Erythroblast (primary cell): ENCODE data around the gene MCM7.

ENCODE experiments used
- DNase-seq, 2 experiments: peaks; one replicate each; lab custom pipeline; 2025; lab: John Stamatoyannopoulos, UW
- GATA1 ChIP-seq: IDR thresholded peaks from 2 replicates; pipeline ENCODE4 v1.6.1; 2011; ENCODE audit warnings: low read depth, mild to moderate bottlenecking, control low read depth, low read length, moderate library complexity
- POLR2A ChIP-seq: IDR thresholded peaks from 2 replicates; pipeline ENCODE4 v1.6.1; 2011; ENCODE audit warnings: mild to moderate bottlenecking, low read length

MCM7 gene

DNA sequence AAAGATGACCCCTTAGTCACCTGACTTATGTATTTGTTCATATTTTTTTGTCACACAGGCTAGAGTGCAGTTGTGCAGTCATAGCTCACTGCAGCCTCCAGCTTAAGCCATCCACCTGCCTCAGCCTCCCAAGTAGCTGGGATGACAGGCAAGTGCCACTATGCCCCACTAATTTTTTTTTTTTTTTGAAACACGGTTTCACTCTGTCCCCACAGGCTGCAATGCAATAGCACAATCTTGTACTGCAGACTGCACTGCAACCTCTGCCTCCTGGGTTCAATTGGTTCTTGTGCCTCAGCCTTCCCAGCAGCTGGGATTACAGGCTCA is 27.4 kb upstream of the MCM7 start:
- peak in 1 of 2 experiments; percentile 40 for DNase-seq
- no peak for TF ChIP-seq GATA1

DNA sequence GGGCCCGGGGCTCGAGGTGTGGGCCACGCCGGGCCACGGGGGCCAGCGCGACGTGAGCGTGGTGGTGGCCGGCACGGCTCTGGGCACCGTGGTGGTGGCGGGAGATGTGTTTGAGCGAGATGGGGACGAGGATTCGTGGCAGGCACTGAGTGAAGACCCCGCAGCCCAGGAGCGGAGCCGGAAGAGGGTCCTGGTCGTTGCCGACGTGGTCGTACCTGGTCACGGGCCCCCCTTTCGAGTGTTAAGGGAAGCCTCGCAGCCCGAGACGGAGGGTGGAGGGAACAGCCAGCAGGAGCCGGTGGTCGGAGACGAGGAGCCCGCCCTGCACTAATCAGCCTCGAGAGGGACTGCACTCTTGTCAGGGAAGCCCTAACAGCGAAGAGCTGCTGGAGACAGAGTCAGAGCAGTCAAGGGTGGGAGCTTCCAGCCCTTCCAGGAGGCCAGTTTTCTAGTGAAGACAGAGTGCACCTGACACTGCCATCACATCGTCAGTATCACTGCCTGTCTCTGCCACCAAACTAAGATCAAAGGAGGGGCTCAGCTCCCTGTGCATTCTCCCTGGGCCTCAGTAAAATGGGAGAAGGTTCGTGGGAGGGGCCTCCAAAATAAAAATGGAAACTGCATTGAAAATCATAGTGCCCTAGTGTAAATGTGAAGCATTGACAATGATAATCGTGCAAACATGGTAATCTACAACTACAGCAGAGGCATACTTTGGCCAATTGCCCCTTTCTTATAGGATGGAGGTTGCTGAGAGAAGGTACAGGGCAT is 26.9 kb upstream of the MCM7 start:
- peak; percentile 64 to 65 for DNase-seq
- peak; percentile 29 for TF ChIP-seq POLR2A
- TF ChIP-seq GATA1 = no peak

DNA sequence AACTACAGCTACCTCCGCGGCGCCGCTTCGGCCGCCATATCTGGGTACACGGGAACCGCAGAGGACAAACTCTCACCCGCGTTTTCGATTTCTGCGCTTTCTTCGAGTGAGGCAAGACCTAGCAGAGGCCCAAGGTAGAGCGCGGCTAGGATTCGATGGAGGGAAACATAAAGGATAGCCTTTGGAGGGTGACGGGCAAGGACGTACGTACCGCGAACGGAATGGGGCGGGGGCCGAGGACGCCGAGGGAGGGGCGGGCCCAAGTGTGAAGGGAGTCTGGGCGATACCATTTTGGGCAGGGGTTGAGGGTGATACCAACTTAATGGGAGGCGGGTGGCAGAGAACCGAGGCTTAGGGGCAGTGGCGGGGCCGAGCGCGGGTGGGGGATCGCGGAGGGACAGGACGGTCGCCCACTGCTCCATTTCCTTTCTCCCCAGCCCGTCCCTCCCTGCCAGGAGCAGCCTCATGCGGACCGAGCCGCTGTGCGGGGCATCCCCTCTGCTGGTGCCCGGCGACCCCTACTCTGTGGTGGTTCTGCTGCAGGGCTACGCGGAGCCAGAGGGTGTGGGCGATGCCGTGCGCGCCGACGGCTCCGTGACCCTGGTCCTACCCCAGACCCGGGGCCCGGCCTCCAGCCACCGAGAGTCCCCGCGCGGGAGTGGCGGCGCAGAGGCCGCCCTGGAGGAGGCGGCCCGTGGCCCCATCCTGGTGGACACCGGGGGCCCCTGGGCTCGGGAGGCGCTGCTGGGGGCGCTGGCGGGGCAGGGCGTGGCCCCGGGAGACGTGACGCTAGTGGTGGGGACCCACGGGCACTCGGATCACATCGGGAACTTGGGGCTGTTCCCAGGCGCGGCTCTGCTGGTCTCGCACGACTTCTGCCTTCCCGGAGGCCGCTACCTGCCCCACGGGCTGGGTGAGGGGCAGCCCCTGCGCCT is 26.0 kb upstream of the MCM7 start, which contains the start of gene MBLAC1:
Gene MBLAC1 (plus strand): TSS at position 37 of the 935 bp plus-strand sequence. CDS start 429 bp downstream, at position 466.
- peak; percentile 71 for TF ChIP-seq POLR2A
- TF ChIP-seq GATA1 = no peak
- DNase-seq = peak; percentile 97 to 98

DNA sequence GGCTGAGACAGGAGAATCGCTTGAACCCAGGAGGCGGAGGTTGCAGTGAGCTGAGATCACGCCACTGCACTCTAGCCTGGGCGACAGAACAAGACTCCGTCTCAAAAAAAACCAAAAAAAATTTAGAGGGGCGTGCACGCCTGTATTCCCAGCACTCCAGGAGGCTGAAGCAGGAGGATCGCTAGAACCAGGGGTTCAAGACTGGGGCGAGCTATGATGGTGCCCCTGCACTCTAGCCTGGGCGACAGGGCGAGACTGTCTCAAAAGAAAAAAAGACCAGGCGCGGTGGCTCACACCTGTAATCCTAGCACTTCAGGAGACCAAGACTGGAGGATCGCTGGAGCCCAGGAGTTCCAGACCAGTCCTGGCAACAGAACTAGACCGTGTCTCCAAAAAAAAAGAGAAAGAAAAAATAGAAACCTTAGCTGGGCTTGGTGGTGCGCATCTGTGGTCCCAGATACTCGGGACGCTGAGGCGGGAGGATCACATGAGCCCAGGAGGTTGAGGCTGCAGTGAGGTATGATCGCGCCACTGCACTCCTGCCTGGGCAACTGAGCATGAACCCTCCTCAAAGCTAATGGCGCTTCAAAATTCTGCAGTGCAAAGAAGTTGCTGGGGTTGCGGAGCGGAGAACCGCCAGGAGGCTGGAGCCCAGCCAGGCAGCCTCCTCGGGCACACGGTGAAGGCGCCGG is 25.2 kb upstream of the MCM7 start:
- DNase-seq = no peak
- TF ChIP-seq POLR2A (peak; percentile 79), GATA1 (no peak)

DNA sequence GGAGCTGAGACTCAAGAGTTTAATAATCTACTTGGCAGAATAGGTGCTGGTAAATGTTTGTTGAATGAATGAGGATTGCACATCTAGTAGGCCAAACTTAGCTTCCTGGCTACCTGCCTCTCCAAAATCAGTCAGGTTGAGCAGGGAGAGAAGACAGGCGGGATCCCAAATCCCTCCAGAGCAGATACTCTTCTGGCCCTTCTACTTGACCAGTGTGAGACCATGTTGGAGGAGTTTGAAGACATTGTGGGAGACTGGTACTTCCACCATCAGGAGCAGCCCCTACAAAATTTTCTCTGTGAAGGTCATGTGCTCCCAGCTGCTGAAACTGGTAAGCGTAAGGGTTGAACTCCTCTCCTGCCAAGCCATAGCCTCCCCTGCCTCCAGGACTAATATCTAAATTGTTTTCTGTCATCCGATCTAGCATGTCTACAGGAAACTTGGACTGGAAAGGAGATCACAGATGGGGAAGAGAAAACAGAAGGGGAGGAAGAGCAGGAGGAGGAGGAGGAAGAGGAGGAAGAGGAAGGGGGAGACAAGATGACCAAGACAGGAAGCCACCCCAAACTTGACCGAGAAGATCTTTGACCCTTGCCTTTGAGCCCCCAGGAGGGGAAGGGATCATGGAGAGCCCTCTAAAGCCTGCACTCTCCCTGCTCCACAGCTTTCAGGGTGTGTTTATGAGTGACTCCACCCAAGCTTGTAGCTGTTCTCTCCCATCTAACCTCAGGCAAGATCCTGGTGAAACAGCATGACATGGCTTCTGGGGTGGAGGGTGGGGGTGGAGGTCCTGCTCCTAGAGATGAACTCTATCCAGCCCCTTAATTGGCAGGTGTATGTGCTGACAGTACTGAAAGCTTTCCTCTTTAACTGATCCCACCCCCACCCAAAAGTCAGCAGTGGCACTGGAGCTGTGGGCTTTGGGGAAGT is 23.4 kb upstream of the MCM7 start:
- peak in 1 of 2 experiments; percentile 58 for DNase-seq
- TF ChIP-seq POLR2A (no peak), GATA1 (no peak)

DNA sequence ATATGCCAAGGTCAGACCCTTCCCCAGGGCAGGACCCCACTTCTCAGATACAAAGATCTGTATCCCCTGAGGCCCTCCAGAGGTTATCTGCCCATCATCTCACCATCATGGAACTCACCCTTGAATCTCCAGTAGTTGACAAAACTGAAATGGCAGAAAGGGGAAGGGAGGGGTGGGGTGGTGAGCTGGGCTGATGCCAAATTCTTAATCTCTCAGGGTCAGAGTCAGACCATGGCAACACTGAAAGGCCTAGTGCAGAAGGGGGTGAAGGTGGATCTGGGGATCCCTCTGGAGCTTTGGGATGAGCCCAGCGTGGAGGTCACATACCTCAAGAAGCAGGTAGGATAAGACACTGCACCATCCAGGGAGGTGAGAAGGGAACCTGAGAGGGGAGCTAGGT is 21.4 kb upstream of the MCM7 start:
- DNase-seq = peak; percentile 91 to 92
- no peak for TF ChIP-seq GATA1
- no peak for TF ChIP-seq POLR2A

DNA sequence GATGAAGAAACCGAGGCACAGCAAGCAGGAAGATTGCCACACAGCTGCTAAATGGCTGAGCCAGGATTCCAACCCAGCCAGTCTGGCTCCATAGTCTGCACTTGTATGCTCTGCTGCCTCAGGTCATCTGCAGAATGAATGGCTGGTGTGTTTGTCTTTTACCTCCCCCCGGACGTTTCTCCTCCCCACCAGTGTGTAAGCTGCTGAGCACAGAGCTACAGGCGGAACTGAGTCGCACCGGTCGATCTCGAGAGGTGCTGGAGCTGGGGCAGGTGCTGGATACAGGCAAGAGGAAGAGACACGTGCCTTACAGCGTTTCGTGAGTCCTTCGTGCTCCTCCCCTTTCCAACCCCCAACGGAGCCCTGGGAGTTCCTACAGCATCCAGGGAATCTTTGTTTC is 20.9 kb upstream of the MCM7 start:
- TF ChIP-seq GATA1 = no peak
- no peak for TF ChIP-seq POLR2A
- DNase-seq = peak in 1 of 2 experiments; percentile 55

DNA sequence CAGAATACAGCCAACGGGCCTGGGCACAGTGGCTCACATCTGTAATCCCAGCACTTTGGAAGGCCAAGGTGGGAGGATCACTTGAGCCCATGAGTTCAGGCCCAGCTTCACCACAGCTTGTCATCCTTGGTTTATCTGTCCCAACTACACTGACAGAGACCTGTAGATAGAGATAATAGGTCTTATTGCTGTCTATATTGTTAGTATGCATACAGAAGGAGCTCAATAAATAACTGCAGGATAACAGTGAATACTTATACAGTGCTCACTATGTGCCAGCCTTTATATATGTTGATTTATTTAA is 19.5 kb upstream of the MCM7 start:
- DNase-seq = peak; percentile 57 to 83

DNA sequence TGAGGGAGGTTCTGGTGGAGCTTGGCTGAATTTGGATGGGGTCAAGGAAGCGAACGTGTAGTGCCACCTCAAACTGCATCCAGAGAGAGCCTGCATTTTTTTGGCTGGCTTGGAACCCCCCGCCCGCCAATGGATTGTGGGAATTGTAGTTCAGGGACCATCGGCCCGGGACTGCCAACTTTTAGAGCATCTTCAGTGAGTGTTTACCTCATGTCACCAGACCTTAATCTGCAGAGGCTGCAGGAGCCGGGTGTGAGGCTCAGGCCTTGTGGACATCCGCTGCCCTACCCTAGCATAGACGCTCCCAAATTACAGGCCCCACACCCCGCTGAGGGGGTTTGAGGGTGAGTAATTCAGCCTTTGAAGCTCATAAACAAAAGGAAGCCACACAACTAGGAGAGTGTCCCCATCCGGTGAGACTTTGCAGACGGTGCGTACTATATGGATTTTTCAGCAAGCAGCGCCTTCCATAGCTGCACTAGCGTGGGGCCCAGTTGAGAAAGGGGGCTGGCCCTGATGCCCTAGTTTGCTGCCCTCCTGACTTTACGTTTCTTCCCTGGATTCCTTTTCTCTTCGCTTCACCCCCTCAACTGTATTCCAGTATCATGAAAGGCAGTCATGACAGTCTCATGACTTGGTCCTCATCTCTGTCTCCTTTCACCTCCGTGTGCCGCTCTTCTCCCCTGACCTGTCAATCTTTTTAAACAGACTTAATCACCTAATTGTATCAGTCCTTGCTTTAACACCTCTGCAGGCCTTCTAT is 19.0 kb upstream of the MCM7 start:
- TF ChIP-seq POLR2A = no peak
- DNase-seq = peak; percentile 77 to 81

More for the DNA sequence above, 19.5 kb upstream of the MCM7 start:
- TF ChIP-seq GATA1 = no peak
- no peak for TF ChIP-seq POLR2A

DNA sequence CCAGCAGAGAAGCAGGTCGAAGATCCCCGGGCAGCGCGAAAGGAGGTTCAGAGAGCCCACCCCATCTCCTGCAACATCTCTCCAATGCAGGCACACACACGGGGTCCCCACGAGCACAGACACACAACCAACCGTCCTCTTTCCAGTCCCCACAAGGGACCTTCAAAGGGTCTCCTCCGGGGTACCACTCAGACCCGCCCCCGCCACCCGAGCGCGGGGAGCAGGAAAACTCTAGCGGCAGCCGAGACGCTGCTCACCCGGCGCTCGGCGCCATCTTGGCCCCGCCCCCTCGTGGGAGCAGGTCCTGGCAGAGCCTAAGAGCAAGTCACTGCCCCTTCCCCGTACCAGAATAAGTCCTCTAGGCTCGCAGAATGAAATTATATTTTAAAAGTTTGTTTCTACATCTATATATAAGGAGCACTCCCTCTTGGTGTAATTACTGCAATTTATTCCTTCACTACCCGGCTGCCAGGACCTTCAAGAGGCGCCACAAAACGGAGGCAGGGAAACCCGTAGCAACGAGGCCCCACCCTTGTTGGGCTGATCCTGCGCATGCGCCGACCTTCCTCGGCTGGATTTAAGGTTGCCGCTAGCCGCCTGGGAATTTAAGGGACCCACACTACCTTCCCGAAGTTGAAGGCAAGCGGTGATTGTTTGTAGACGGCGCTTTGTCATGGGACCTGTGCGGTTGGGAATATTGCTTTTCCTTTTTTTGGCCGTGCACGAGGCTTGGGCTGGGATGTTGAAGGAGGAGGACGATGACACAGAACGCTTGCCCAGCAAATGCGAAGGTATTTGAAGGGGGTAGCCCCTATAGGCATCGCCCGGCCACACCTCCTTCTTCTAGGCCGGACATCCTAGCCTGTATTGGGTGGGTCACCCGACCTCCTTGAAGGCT is 18.1 kb upstream of the MCM7 start, which contains the start of the genes CNPY4 and TAF6:
Gene CNPY4 (plus strand): TSS at position 563 of the 898 bp plus-strand sequence. CDS start 111 bp downstream, at position 674.
Gene TAF6 (minus strand): TSS at position 287 of the 898 bp plus-strand sequence. CDS start 5,149 bp downstream, outside the sequence.
- no peak for TF ChIP-seq GATA1
- TF ChIP-seq POLR2A = peak; percentile 77

DNA sequence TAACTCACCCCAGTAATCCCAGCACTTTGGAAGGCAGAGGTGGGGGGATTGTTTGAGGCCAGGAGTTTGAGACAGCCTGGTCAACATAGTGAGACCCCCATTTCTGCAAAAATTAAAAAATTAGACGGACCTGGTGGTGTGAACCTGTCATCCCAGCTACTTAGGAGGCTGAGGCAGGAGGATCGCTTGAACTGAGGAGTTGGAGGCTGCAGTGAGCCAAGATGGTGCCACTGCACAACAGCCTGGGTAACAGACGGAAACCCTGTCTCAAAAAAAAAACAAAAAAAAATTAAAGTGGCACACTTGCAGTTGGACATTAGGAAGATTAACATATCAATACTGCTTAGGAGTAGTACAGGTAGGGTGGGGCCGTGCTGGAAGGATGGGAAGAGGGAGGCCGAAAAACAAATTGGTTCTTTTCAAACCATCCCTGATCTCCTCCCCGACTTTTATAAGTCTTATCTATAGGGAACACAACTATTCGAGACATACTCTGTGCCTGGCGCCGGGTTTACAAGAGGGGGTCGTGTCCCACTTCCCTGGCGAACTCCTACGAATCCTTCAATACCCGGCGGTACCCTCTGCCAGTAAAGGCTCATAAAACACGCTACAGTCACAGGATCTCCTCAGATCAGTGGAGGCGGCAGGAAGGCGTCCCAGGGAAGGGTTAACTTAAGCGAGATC is 17.3 kb upstream of the MCM7 start:
- no peak for DNase-seq
- TF ChIP-seq POLR2A (no peak), GATA1 (no peak)

More for the DNA sequence above, 18.1 kb upstream of the MCM7 start, which contains the start of the genes CNPY4 and TAF6:
- DNase-seq = peak; percentile 96 to 98
